H9 (cell line): Measurements from ENCODE around the gene SLC13A5. TPM values are rescaled to one million over a fixed set of nuclear protein-coding genes. Genes with fewer than 3 reads are reported as not detected.

ENCODE experiments used
- DNase-seq: peaks from one replicate; pipeline ENCODE4 v3.0.0-alpha.2; 2017
- H2AFZ ChIP-seq: one replicate; pipeline ENCODE4 v1.6.1; 2013; ENCODE audit warnings: mild to moderate bottlenecking, low read length, control low read depth, moderate library complexity
- H2AK5ac ChIP-seq: 2 replicates; pipeline ENCODE4 v1.6.1; 2013; ENCODE audit warnings: low read length, control low read depth, mixed read lengths; ENCODE audit not compliant: insufficient read length
- H2BK120ac ChIP-seq: one replicate; pipeline ENCODE4 v1.6.1; 2013; ENCODE audit warnings: low read depth, mild to moderate bottlenecking, low read length, control low read depth, inconsistent platforms; ENCODE audit not compliant: poor library complexity, severe bottlenecking
- H2BK12ac ChIP-seq: 2 replicates; pipeline ENCODE4 v1.6.1; 2013; ENCODE audit warnings: low read length, control low read depth, mixed read lengths, low read depth; ENCODE audit not compliant: insufficient read length
- H2BK15ac ChIP-seq: 2 replicates; pipeline ENCODE4 v1.6.1; 2013; ENCODE audit warnings: low read depth, low read length, control low read depth
- H2BK20ac ChIP-seq: one replicate; pipeline ENCODE4 v1.6.1; 2013; ENCODE audit warnings: low read depth, mild to moderate bottlenecking, low read length, control low read depth, inconsistent platforms; ENCODE audit not compliant: poor library complexity, severe bottlenecking
- H2BK5ac ChIP-seq: 2 replicates; pipeline ENCODE4 v1.6.1; 2013; ENCODE audit warnings: low read length, control low read depth, mixed read lengths; ENCODE audit not compliant: insufficient read length
- H3K14ac ChIP-seq: 2 replicates; pipeline ENCODE4 v1.6.1; 2013; ENCODE audit warnings: low read length, control low read depth; ENCODE audit not compliant: insufficient read depth
- H3K18ac ChIP-seq: 2 replicates; pipeline ENCODE4 v1.6.1; 2013; ENCODE audit warnings: low read depth, mild to moderate bottlenecking, mixed read lengths, low read length, control low read depth; ENCODE audit not compliant: insufficient read length
- H3K23ac ChIP-seq: 2 replicates; pipeline ENCODE4 v1.6.1; 2013; ENCODE audit warnings: low read length, control low read depth, mixed read lengths, low read depth; ENCODE audit not compliant: insufficient read length
- H3K23me2 ChIP-seq: 2 replicates; pipeline ENCODE4 v1.6.1; 2013; ENCODE audit warnings: low read depth, mild to moderate bottlenecking, mixed read lengths, low read length, control low read depth; ENCODE audit not compliant: insufficient read length, poor library complexity, severe bottlenecking
- H3K27ac ChIP-seq: 2 replicates; pipeline ENCODE4 v1.5.1; 2013; ENCODE audit warnings: low read length, control low read depth, mixed read lengths, low read depth; ENCODE audit not compliant: insufficient read length
- H3K27me3 ChIP-seq: 2 replicates; pipeline ENCODE4 v1.6.1; 2013; ENCODE audit warnings: low read length, control low read depth, inconsistent platforms; ENCODE audit not compliant: insufficient read depth
- H3K4ac ChIP-seq: 2 replicates; pipeline ENCODE4 v1.6.1; 2013; ENCODE audit warnings: low read depth, mild to moderate bottlenecking, control low read depth, inconsistent platforms, low read length, moderate library complexity
- H3K4me1 ChIP-seq: 2 replicates; pipeline ENCODE4 v1.6.1; 2013; ENCODE audit warnings: low read length, control low read depth, inconsistent platforms; ENCODE audit not compliant: insufficient read depth
- H3K4me2 ChIP-seq: 2 replicates; pipeline ENCODE4 v1.6.1; 2013; ENCODE audit warnings: low read length, control low read depth, mixed read lengths; ENCODE audit not compliant: insufficient read length, insufficient read depth
- H3K56ac ChIP-seq: 2 replicates; pipeline ENCODE4 v1.6.1; 2013; ENCODE audit warnings: low read depth, mild to moderate bottlenecking, mixed read lengths, low read length, control low read depth; ENCODE audit not compliant: insufficient read length
- H3K79me1 ChIP-seq: 2 replicates; pipeline ENCODE4 v1.6.1; 2013; ENCODE audit warnings: low read depth, mild to moderate bottlenecking, moderate library complexity, low read length, control low read depth, inconsistent platforms; ENCODE audit not compliant: insufficient read depth, poor library complexity, severe bottlenecking
- H3K79me2 ChIP-seq: 2 replicates; pipeline ENCODE4 v1.6.1; 2013; ENCODE audit warnings: low read length, control low read depth, inconsistent platforms; ENCODE audit not compliant: insufficient read depth
- H3K9ac ChIP-seq: 2 replicates; pipeline ENCODE4 v1.6.1; 2013; ENCODE audit warnings: low read length, control low read depth, mixed read lengths; ENCODE audit not compliant: insufficient read length; ENCODE audit errors: extremely low read depth
- H3K9me3 ChIP-seq: one replicate; pipeline ENCODE4 v1.6.1; 2013; ENCODE audit warnings: low read depth, low read length, inconsistent platforms; ENCODE audit not compliant: control insufficient read depth
- H3T11ph ChIP-seq: one replicate; pipeline ENCODE4 v1.6.1; 2013; ENCODE audit warnings: mild to moderate bottlenecking, low read length, control low read depth, inconsistent platforms
- H4K20me1 ChIP-seq: one replicate; pipeline ENCODE4 v1.6.1; 2013; ENCODE audit not compliant: control insufficient read depth, insufficient read length, insufficient read depth
- H4K5ac ChIP-seq: 2 replicates; pipeline ENCODE4 v1.6.1; 2013; ENCODE audit warnings: low read depth, mild to moderate bottlenecking, mixed read lengths, low read length, control low read depth; ENCODE audit not compliant: insufficient read length
- H4K8ac ChIP-seq: replicated peaks from 2 replicates; pipeline ENCODE4 v1.6.1; 2013; ENCODE audit warnings: low read length, control low read depth, mixed read lengths, low read depth; ENCODE audit not compliant: insufficient read length
- H4K91ac ChIP-seq: 2 replicates; pipeline ENCODE4 v1.6.1; 2013; ENCODE audit warnings: low read depth, mild to moderate bottlenecking, moderate library complexity, mixed read lengths, low read length, control low read depth; ENCODE audit not compliant: insufficient read length
- H3K27ac Mint-ChIP-seq, 3 experiments: 2 replicates in 2 of 3; 3 replicates in 1 of 3; pipeline ENCODE4 v1.8.0; 2020 to 2021; ENCODE audit warnings: mixed read lengths in 3 of 3, mild to moderate bottlenecking in 1 of 3, moderate library complexity in 1 of 3
- H3K27me3 Mint-ChIP-seq: 2 replicates; pipeline ENCODE4 v1.8.0; 2021; ENCODE audit warnings: low read depth, mild to moderate bottlenecking, moderate library complexity, mixed read lengths
- H3K36me3 Mint-ChIP-seq, 3 experiments: 2 replicates in 2 of 3; 3 replicates in 1 of 3; pipeline ENCODE4 v1.8.0; 2020 to 2021; ENCODE audit warnings: low read depth in 3 of 3, mixed read lengths in 3 of 3; ENCODE audit not compliant: insufficient read depth in 1 of 3
- H3K4me1 Mint-ChIP-seq, 2 experiments: 2 replicates each; pipeline ENCODE4 v1.8.0; 2020; ENCODE audit warnings: mixed read lengths in 2 of 2
- H3K4me3 Mint-ChIP-seq, 2 experiments: 2 replicates in 1 of 2; 3 replicates in 1 of 2; pipeline ENCODE4 v1.8.0; 2020 to 2021; ENCODE audit warnings: mild to moderate bottlenecking in 2 of 2, mixed read lengths in 2 of 2, moderate library complexity in 1 of 2
- H3K9me3 Mint-ChIP-seq, 2 experiments: 2 replicates in 1 of 2; 3 replicates in 1 of 2; pipeline ENCODE4 v1.8.0; 2020; ENCODE audit warnings: mild to moderate bottlenecking in 2 of 2, mixed read lengths in 2 of 2, moderate library complexity in 1 of 2
- CTCF ChIP-seq: fragments of 200-600 bp; sonication (generic); conservative IDR thresholded peaks from 3 replicates; pipeline ENCODE4 v1.8.0; 2021; ENCODE audit warnings: antibody characterized with exemption, mild to moderate bottlenecking
- WGBS: extraction: QIAGEN DNeasy Blood & Tissue Kit; methylation state at CpG from one replicate; pipeline ENCODE4 v1.1.7; 2013; ENCODE audit warnings: missing lambda C conversion rate, low lambda C conversion rate, mixed read lengths; ENCODE audit not compliant: insufficient read length; ENCODE audit errors: extremely low coverage; 5-methylcytosine and 5-hydroxymethylcytosine counted together
- total RNA-seq: library from RNA; stranded (reverse); gene quantifications from 2 replicates; pipeline ENCODE4 v1.2.1, GENCODE V29; 2021

SLC13A5 gene
- total RNA-seq, 1 experiment from 2014 or later = 1.6 TPM

DNA sequence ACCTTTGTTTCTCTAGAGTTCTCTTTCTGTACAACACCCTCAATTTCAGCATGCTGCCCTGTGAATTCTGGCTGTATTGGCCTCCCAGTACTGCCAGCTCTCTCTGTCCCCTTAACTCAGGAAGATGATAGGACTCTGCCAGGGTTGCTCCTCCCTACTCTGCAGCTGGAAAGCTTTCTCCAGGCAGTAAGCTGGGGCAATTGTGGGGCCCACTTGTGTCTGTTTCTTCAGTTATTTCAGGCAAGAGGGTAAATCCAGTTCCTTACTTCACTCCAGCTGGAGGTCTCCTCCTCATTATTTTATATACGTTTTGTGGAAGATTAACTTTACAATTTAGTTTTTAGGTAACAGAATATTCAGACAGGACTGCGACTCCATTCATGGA lies 51.7 kb downstream of the SLC13A5 start:
- peaks cover 4% of the 10 kb centered on the region; the same call in 1 of the 2 replicates for H3K27me3 ChIP-seq
- no peak overlapping the region for H2AFZ ChIP-seq

More for the DNA sequence above, 51.7 kb downstream of the SLC13A5 start:
- H2BK20ac ChIP-seq = no peak overlapping the region
- no peaks in the 10 kb centered on the region for H4K20me1 ChIP-seq
- Mint-ChIP-seq H3K4me3 (no peak overlapping the region), H3K27me3 (peaks cover 78% of the 10 kb centered on the region), H3K36me3 (peaks cover 0 to 1% (median 0%) of the 10 kb centered on the region in 3 experiments; a peak in 1 of 7 replicates), H3K4me1 (peaks cover 7% of the 10 kb centered on the region in 2 experiments), H3K27ac (no peak overlapping the region), H3K9me3 (no peaks in the 10 kb centered on the region; a peak in 2 of 5 replicates)
- H3K4me1 ChIP-seq = no peaks in the 10 kb centered on the region
- TF ChIP-seq CTCF = no peak
- H3K9ac ChIP-seq = no peak overlapping the region
- no peak overlapping the region for H2BK120ac ChIP-seq
- H3K18ac ChIP-seq = no peak overlapping the region
- H2AK5ac ChIP-seq = no peak overlapping the region
- no peaks in the 10 kb centered on the region for H3K79me2 ChIP-seq
- no peaks in the 10 kb centered on the region for H3K23me2 ChIP-seq
- no peak overlapping the region for H4K5ac ChIP-seq
- no CpG with 5 or more reads among the region's 2 CpGs for WGBS
- H3K4ac ChIP-seq = no peak overlapping the region
- no peak overlapping the region for H3K23ac ChIP-seq
- no peak overlapping the region for H2BK5ac ChIP-seq
- H3K27ac ChIP-seq = no peak overlapping the region
- H2BK12ac ChIP-seq = no peak overlapping the region
- H4K8ac ChIP-seq = no peak overlapping the region
- peak; percentile 18 for DNase-seq
- H3K56ac ChIP-seq = no peak overlapping the region
- H3K79me1 ChIP-seq = no peaks in the 10 kb centered on the region
- no peaks in the 10 kb centered on the region for H3K9me3 ChIP-seq
- H2BK15ac ChIP-seq = no peak overlapping the region
- H3T11ph ChIP-seq = no peak overlapping the region
- H4K91ac ChIP-seq = no peak overlapping the region
- H3K14ac ChIP-seq = no peak overlapping the region
- no peak overlapping the region for H3K4me2 ChIP-seq
